ENCODE results near the gene GCSH.

DNA sequence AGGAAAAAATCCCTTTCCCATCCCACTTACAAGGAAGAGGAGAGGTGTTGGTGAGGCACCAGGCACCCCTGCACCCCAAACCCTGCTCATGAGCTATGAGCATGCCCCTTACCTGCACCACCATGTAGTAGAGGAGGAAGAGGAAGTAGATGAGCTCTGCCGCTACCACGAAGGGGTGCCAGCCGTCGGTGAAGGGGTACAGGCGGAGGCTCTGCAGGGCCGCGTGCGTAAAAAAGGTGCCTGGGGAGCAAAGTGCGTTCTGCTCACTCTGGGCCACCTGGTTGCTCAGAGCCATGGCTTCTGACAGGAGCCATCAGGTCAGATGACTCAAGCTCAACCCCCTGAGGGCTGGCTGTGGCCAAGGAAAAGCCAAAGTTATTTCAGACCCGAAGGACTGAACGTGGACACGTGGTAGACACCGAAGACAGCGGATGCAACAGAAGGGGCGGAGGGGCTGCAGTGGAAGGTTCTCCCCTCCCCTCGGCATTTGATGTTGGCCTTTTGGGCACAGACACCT is 25.3 kb upstream of the GCSH start:
- TF ChIP-seq, protein P1, sequence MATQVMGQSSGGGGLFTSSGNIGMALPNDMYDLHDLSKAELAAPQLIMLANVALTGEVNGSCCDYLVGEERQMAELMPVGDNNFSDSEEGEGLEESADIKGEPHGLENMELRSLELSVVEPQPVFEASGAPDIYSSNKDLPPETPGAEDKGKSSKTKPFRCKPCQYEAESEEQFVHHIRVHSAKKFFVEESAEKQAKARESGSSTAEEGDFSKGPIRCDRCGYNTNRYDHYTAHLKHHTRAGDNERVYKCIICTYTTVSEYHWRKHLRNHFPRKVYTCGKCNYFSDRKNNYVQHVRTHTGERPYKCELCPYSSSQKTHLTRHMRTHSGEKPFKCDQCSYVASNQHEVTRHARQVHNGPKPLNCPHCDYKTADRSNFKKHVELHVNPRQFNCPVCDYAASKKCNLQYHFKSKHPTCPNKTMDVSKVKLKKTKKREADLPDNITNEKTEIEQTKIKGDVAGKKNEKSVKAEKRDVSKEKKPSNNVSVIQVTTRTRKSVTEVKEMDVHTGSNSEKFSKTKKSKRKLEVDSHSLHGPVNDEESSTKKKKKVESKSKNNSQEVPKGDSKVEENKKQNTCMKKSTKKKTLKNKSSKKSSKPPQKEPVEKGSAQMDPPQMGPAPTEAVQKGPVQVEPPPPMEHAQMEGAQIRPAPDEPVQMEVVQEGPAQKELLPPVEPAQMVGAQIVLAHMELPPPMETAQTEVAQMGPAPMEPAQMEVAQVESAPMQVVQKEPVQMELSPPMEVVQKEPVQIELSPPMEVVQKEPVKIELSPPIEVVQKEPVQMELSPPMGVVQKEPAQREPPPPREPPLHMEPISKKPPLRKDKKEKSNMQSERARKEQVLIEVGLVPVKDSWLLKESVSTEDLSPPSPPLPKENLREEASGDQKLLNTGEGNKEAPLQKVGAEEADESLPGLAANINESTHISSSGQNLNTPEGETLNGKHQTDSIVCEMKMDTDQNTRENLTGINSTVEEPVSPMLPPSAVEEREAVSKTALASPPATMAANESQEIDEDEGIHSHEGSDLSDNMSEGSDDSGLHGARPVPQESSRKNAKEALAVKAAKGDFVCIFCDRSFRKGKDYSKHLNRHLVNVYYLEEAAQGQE (IDR thresholded peaks at IDR 0.05): no peak
- TF ChIP-seq, protein P2, sequence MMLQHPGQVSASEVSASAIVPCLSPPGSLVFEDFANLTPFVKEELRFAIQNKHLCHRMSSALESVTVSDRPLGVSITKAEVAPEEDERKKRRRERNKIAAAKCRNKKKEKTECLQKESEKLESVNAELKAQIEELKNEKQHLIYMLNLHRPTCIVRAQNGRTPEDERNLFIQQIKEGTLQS (IDR thresholded peaks at IDR 0.05): no peak
- TF ChIP-seq, protein P3, sequence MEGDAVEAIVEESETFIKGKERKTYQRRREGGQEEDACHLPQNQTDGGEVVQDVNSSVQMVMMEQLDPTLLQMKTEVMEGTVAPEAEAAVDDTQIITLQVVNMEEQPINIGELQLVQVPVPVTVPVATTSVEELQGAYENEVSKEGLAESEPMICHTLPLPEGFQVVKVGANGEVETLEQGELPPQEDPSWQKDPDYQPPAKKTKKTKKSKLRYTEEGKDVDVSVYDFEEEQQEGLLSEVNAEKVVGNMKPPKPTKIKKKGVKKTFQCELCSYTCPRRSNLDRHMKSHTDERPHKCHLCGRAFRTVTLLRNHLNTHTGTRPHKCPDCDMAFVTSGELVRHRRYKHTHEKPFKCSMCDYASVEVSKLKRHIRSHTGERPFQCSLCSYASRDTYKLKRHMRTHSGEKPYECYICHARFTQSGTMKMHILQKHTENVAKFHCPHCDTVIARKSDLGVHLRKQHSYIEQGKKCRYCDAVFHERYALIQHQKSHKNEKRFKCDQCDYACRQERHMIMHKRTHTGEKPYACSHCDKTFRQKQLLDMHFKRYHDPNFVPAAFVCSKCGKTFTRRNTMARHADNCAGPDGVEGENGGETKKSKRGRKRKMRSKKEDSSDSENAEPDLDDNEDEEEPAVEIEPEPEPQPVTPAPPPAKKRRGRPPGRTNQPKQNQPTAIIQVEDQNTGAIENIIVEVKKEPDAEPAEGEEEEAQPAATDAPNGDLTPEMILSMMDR (IDR thresholded peaks at IDR 0.05; ENCODE audit: low read depth, low read length, missing input control): no peak
